K562 (cell line): ENCODE measurements around the gene KLHL20. TPM values are rescaled to one million over a fixed set of nuclear protein-coding genes. Genes with fewer than 3 reads are reported as not detected.

Experiments used
- CBFA2T2 ChIP-seq: fragments of 450-650 bp; conservative IDR thresholded peaks from 2 replicates; pipeline ENCODE4 v1.6.1; 2017; ENCODE audit warnings: mild to moderate bottlenecking
- CHD2 ChIP-seq: IDR thresholded peaks from 2 replicates; pipeline ENCODE4 v1.6.1; 2011; ENCODE audit warnings: low read depth, low read length
- DMBX1 ChIP-seq: fragments of 250-450 bp; sonication (Bioruptor Pico); IDR thresholded peaks from 2 replicates; pipeline ENCODE4 v1.8.0; 2022; ENCODE audit warnings: inconsistent platforms, mild to moderate bottlenecking, moderate library complexity, borderline replicate concordance
- GABPB1 ChIP-seq: sonication (generic); formaldehyde crosslinking; IDR thresholded peaks from 2 replicates; pipeline ENCODE4 v1.8.0; 2022; ENCODE audit warnings: mild to moderate bottlenecking, missing genetic modification reagents
- HDAC3 ChIP-seq: fragments of 450-650 bp; IDR thresholded peaks from 2 replicates; pipeline ENCODE4 v1.6.1; 2018; ENCODE audit warnings: borderline replicate concordance, mild to moderate bottlenecking, moderate library complexity; ENCODE audit not compliant: partially characterized antibody
- HMG20A ChIP-seq: fragments of 450-650 bp; formaldehyde crosslinking; conservative IDR thresholded peaks from 2 replicates; pipeline ENCODE4 v1.4.0; 2020; ENCODE audit warnings: mild to moderate bottlenecking, mixed read lengths
- HNRNPLL ChIP-seq: fragments of 200-400 bp; formaldehyde crosslinking; IDR thresholded peaks from 2 replicates; pipeline ENCODE4 v1.6.1; 2017; ENCODE audit warnings: low read length, low read depth, mild to moderate bottlenecking; ENCODE audit not compliant: poor library complexity, severe bottlenecking
- KDM4B ChIP-seq, 2 experiments: fragments of 450-650 bp in 1 of 2; sonication (generic) in 1 of 2; IDR thresholded peaks; 2 replicates each; pipeline ENCODE4 v1.6.1; 2016 to 2017; ENCODE audit warnings: borderline replicate concordance in 2 of 2, antibody characterized with exemption in 1 of 2, low read depth in 1 of 2, mild to moderate bottlenecking in 1 of 2
- MECOM ChIP-seq: fragments of 250-450 bp; sonication (Bioruptor Pico); IDR thresholded peaks from 2 replicates; pipeline ENCODE4 v1.8.0; 2022; ENCODE audit warnings: inconsistent platforms
- NR1H2 ChIP-seq: sonication (generic); formaldehyde crosslinking; IDR thresholded peaks from 2 replicates; pipeline ENCODE4 v1.4.0; 2020; ENCODE audit warnings: mild to moderate bottlenecking, missing genetic modification reagents
- PKNOX1 ChIP-seq: fragments of 450-650 bp; IDR thresholded peaks from 2 replicates; pipeline ENCODE4 v1.6.1; 2016
- PPARD ChIP-seq: fragments of 250-450 bp; sonication (Bioruptor Pico); IDR thresholded peaks from 2 replicates; pipeline ENCODE4 v1.8.0; 2022; ENCODE audit warnings: inconsistent platforms, mild to moderate bottlenecking, moderate library complexity
- SPI1 ChIP-seq: IDR thresholded peaks from 2 replicates; pipeline ENCODE4 v1.6.1; 2011; ENCODE audit warnings: low read depth, low read length, control low read depth, borderline replicate concordance
- XRCC4 ChIP-seq: IDR thresholded peaks from one replicate; pipeline ENCODE4 v1.6.1; 2011; ENCODE audit not compliant: insufficient read depth, insufficient read length; ENCODE audit errors: extremely low read depth
- ZC3H8 ChIP-seq: fragments of 450-650 bp; IDR thresholded peaks from 2 replicates; pipeline ENCODE4 v1.6.1; 2017
- ZNF3 ChIP-seq: fragments of 250-450 bp; sonication (Bioruptor Pico); IDR thresholded peaks from 2 replicates; pipeline ENCODE4 v1.5.0; 2021; ENCODE audit warnings: mild to moderate bottlenecking, moderate library complexity
- ZNF395 ChIP-seq: fragments of 200-800 bp; sonication (Bioruptor generic); IDR thresholded peaks from 2 replicates; pipeline ENCODE4 v1.6.1; 2017; ENCODE audit warnings: missing genetic modification characterization, missing compliant biosample characterization
- ZNF696 ChIP-seq: fragments of 250-450 bp; sonication (Bioruptor Pico); conservative IDR thresholded peaks from 2 replicates; pipeline ENCODE4 v1.4.0; 2020; ENCODE audit warnings: mild to moderate bottlenecking, moderate library complexity
- ZNF717 ChIP-seq: fragments of 250-450 bp; sonication (Bioruptor Pico); IDR thresholded peaks from 2 replicates; pipeline ENCODE4 v1.5.0; 2021
- polyA plus RNA-seq, 8 experiments: library from polyadenylated mRNA; depleted of rRNA in 4 of 8; stranded (reverse) in 5 of 8; unstranded in 3 of 8; fragments of >200 nt; fragmentation: Nextera tagmentation in 2 of 8; fragmentation: Illumina TruSeq in 1 of 8; extraction: Ambion mirVana in 2 of 8; extraction: Trizol in 1 of 8; gene quantifications; 2 replicates each; pipeline versions ENCODE4 v1.2.1 to v1.2.3, GENCODE V29; 2011 to 2014; ENCODE audit warnings: inconsistent platforms in 1 of 8, missing spikeins in 1 of 8
- total RNA-seq, 7 experiments: library from RNA; depleted of rRNA in 6 of 7; stranded (reverse); fragments of >200 nt in 6 of 7; fragmentation: Illumina TruSeq in 2 of 7; extraction: Trizol in 2 of 7; gene quantifications; 2 replicates each; pipeline versions ENCODE4 v1.2.1 to v1.2.3, GENCODE V29; 2011 to 2021; ENCODE audit warnings: low replicate concordance in 1 of 7
- TF ChIP-seq, protein P1 (sequence below), 3 experiments: IDR thresholded peaks in 2 of 3; conservative IDR thresholded peaks in 1 of 3; 2 replicates each; pipeline ENCODE4 v1.5.1; 2011 to 2012; ENCODE audit warnings: low read length in 3 of 3, mild to moderate bottlenecking in 3 of 3, control low read depth in 2 of 3, improper control_type of control experiment in 1 of 3, inconsistent platforms in 1 of 3, low read depth in 1 of 3, mixed read lengths in 1 of 3, moderate library complexity in 1 of 3; ENCODE audit not compliant: insufficient read depth in 2 of 3
- TF ChIP-seq, protein P2 (sequence below): sonication (generic); formaldehyde crosslinking; IDR thresholded peaks from 2 replicates; pipeline ENCODE4 v1.8.1; 2022; ENCODE audit warnings: missing genetic modification reagents

KLHL20 gene
- total and polyA plus RNA-seq, 9 of the 15 experiments (the other 6 are each of a cell fraction or from before 2014, with no cell fraction given), result 8.9 to 23.2 (median 16.8) TPM

GRCh38 chr1:173714759-173715537 lies at the start of gene KLHL20 (continued):
- TF ChIP-seq, protein P1, sequence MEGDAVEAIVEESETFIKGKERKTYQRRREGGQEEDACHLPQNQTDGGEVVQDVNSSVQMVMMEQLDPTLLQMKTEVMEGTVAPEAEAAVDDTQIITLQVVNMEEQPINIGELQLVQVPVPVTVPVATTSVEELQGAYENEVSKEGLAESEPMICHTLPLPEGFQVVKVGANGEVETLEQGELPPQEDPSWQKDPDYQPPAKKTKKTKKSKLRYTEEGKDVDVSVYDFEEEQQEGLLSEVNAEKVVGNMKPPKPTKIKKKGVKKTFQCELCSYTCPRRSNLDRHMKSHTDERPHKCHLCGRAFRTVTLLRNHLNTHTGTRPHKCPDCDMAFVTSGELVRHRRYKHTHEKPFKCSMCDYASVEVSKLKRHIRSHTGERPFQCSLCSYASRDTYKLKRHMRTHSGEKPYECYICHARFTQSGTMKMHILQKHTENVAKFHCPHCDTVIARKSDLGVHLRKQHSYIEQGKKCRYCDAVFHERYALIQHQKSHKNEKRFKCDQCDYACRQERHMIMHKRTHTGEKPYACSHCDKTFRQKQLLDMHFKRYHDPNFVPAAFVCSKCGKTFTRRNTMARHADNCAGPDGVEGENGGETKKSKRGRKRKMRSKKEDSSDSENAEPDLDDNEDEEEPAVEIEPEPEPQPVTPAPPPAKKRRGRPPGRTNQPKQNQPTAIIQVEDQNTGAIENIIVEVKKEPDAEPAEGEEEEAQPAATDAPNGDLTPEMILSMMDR (IDR thresholded peaks at IDR 0.05 in 2 of 3, conservative IDR thresholded peaks at IDR 0.05 in 1 of 3; ENCODE audit: insufficient read depth in 2 of 3, low read depth in 1 of 3, low read length in 3 of 3), result peak in 2 of 3 experiments; percentile 14 to 29; a peak in 1 of 6 replicates
- TF ChIP-seq ZNF3 (CRISPR knock-in tag), result no peak
- no peak; the same call in 1 of the 2 replicates for TF ChIP-seq CHD2
- peak; percentile 86; the same call in 1 of the 2 replicates for TF ChIP-seq ZC3H8
- TF ChIP-seq KDM4B (IDR thresholded peaks at IDR 0.05; ENCODE audit: borderline replicate concordance in 2 of 2, low read depth in 1 of 2), result peak in 1 of 2 experiments; percentile 86; a peak in 2 of 4 replicates
- TF ChIP-seq MECOM (CRISPR knock-in tag), result no peak
- no peak for TF ChIP-seq PPARD (CRISPR knock-in tag)
- no peak for TF ChIP-seq ZNF696 (CRISPR knock-in tag)
- TF ChIP-seq NR1H2 (CRISPR knock-in tag), result no peak
- TF ChIP-seq PKNOX1, result peak; percentile 84; the same call in 1 of the 2 replicates
- TF ChIP-seq GABPB1 (CRISPR knock-in tag), result peak; percentile 100
- TF ChIP-seq CBFA2T2, result no peak
- TF ChIP-seq HNRNPLL, result peak; percentile 100
- TF ChIP-seq XRCC4, result no peak
- no peak for TF ChIP-seq SPI1
- TF ChIP-seq DMBX1 (CRISPR knock-in tag), result peak; percentile 88
- peak; percentile 81 for TF ChIP-seq ZNF395 (CRISPR knock-in tag)
- TF ChIP-seq ZNF717, result no peak
- TF ChIP-seq HMG20A (CRISPR knock-in tag), result 0 out of 2 replicates have a peak, but pooled peaks have one; percentile 32
- TF ChIP-seq HDAC3, result peak; percentile 82
- TF ChIP-seq, protein P2, sequence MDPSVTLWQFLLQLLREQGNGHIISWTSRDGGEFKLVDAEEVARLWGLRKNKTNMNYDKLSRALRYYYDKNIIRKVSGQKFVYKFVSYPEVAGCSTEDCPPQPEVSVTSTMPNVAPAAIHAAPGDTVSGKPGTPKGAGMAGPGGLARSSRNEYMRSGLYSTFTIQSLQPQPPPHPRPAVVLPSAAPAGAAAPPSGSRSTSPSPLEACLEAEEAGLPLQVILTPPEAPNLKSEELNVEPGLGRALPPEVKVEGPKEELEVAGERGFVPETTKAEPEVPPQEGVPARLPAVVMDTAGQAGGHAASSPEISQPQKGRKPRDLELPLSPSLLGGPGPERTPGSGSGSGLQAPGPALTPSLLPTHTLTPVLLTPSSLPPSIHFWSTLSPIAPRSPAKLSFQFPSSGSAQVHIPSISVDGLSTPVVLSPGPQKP (CRISPR knock-in tag), result no peak
